ENCODE results near the gene THADA. TPM values are rescaled to one million over a fixed set of nuclear protein-coding genes. Genes with fewer than 3 reads are reported as not detected.

THADA gene
- total and polyA plus RNA-seq, 2 donors (not counting 1 experiment from before 2014, with no cell fraction given), result 9.2 to 36.2 TPM

DNA sequence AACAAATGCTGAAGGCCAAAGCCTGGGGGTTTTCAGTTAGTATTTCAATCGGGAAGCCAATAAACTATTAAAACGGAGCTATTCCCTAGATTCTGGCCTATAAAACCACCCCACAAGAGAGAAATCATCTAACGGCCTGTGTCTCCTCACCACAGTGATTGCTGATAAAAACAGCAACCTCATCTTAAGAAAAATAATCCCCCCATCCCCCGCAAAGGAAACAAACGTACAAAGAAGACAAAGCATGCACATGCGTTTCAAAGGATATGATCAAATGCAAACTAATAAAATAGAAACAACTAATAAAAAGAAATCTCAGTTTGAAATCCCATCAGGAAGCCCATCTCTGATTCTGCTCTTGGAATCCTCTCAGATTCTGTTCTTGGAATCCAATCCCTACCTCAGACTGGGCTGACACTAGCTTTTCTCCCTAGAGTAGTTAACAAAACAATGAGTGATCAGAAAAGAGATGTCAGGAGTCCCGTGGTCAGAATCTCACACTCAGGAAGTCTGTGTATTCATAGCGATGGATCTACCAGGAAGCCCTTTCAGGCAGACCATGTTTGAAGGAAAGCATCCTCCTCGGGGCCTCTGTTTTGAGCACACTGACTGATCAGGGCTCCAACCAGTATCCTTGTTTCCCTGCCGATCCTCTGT, 150.7 kb downstream of the THADA start:
- Histone ChIP-seq H3K27me3 (ENCODE audit: control insufficient read depth, insufficient read depth, low read length) (no peaks in the 10 kb centered on the region), H3K9me3 (ENCODE audit: control insufficient read depth, insufficient read depth, low read depth, low read length) (no peaks in the 10 kb centered on the region), H3K36me3 (ENCODE audit: control insufficient read depth, insufficient read depth, low read length) (no peaks in the 10 kb centered on the region), H3K4me3 (replicated peaks in 1 of 4; ENCODE audit: control extremely low read depth in 1 of 4, insufficient read depth in 1 of 4, low read depth in 3 of 4, low read length in 4 of 4) (no peak overlapping the region), H3K4me2 (ENCODE audit: extremely low read depth, insufficient read depth, low read length) (no peak overlapping the region), H3K27ac (ENCODE audit: insufficient read depth, low read length) (no peak overlapping the region), H3K79me2 (ENCODE audit: control insufficient read depth, insufficient read depth, low read length) (no peaks in the 10 kb centered on the region), H4K20me1 (ENCODE audit: control insufficient read depth, extremely low read depth, insufficient read depth, low read length) (no peaks in the 10 kb centered on the region), H3K4me1 (ENCODE audit: control insufficient read depth, extremely low read depth, insufficient read depth, low read length) (no peaks in the 10 kb centered on the region), H2AFZ (ENCODE audit: low read length) (no peak overlapping the region), H3K9ac (ENCODE audit: insufficient read depth, low read length) (no peak overlapping the region)
- no peak for TF ChIP-seq EZH2 (IDR thresholded peaks at IDR 0.05; ENCODE audit: low read length, missing control alignments)
- TF ChIP-seq, protein P1, sequence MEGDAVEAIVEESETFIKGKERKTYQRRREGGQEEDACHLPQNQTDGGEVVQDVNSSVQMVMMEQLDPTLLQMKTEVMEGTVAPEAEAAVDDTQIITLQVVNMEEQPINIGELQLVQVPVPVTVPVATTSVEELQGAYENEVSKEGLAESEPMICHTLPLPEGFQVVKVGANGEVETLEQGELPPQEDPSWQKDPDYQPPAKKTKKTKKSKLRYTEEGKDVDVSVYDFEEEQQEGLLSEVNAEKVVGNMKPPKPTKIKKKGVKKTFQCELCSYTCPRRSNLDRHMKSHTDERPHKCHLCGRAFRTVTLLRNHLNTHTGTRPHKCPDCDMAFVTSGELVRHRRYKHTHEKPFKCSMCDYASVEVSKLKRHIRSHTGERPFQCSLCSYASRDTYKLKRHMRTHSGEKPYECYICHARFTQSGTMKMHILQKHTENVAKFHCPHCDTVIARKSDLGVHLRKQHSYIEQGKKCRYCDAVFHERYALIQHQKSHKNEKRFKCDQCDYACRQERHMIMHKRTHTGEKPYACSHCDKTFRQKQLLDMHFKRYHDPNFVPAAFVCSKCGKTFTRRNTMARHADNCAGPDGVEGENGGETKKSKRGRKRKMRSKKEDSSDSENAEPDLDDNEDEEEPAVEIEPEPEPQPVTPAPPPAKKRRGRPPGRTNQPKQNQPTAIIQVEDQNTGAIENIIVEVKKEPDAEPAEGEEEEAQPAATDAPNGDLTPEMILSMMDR (conservative IDR thresholded peaks at IDR 0.05 in 1 of 2, IDR thresholded peaks at IDR 0.05 in 1 of 2; ENCODE audit: low read depth in 1 of 2, low read length in 2 of 2), result no peak
- no peak for DNase-seq (ENCODE audit: low read depth in 2 of 2)

DNA sequence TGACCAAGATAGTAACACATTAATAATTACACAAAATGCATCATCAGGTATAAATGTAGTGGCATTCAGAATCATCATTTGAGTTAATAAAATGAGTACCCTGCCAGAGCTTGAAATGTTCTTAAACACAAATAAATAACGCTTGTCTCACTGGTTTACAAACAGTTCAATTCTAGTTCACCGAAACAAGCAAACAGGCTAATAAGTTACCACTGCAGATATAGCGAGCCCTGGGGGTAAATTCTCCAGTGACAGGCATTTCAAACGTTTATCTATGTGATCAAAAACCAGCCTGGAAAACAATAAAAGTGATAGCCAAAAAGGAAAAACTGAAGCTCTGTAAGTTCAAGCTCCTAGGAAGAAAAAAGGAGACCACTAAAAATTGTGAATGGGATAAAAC, 152.6 kb downstream of the THADA start:
- H3K27me3 ChIP-seq (ENCODE audit: control insufficient read depth, insufficient read depth, low read length), result no peaks in the 10 kb centered on the region
- no peaks in the 10 kb centered on the region for H3K9me3 ChIP-seq (ENCODE audit: control insufficient read depth, insufficient read depth, low read depth, low read length)
- H3K36me3 ChIP-seq (ENCODE audit: control insufficient read depth, insufficient read depth, low read length), result no peaks in the 10 kb centered on the region
- H2AFZ ChIP-seq (ENCODE audit: low read length), result no peak overlapping the region
- H3K4me2 ChIP-seq (ENCODE audit: extremely low read depth, insufficient read depth, low read length), result no peak overlapping the region
- no peaks in the 10 kb centered on the region for H3K4me1 ChIP-seq (ENCODE audit: control insufficient read depth, extremely low read depth, insufficient read depth, low read length)
- H4K20me1 ChIP-seq (ENCODE audit: control insufficient read depth, extremely low read depth, insufficient read depth, low read length), result no peaks in the 10 kb centered on the region
- no peak overlapping the region for H3K4me3 ChIP-seq (replicated peaks in 1 of 4; ENCODE audit: control extremely low read depth in 1 of 4, insufficient read depth in 1 of 4, low read depth in 3 of 4, low read length in 4 of 4)
- no peak for DNase-seq (ENCODE audit: low read depth in 2 of 2)
- TF ChIP-seq EZH2 (IDR thresholded peaks at IDR 0.05; ENCODE audit: low read length, missing control alignments), result no peak
- TF ChIP-seq, protein P1 (conservative IDR thresholded peaks at IDR 0.05 in 1 of 2, IDR thresholded peaks at IDR 0.05 in 1 of 2; ENCODE audit: low read depth in 1 of 2, low read length in 2 of 2), result no peak
- H3K79me2 ChIP-seq (ENCODE audit: control insufficient read depth, insufficient read depth, low read length), result no peaks in the 10 kb centered on the region
- no peak overlapping the region for H3K27ac ChIP-seq (ENCODE audit: insufficient read depth, low read length)
- H3K9ac ChIP-seq (ENCODE audit: insufficient read depth, low read length), result no peak overlapping the region

DNA sequence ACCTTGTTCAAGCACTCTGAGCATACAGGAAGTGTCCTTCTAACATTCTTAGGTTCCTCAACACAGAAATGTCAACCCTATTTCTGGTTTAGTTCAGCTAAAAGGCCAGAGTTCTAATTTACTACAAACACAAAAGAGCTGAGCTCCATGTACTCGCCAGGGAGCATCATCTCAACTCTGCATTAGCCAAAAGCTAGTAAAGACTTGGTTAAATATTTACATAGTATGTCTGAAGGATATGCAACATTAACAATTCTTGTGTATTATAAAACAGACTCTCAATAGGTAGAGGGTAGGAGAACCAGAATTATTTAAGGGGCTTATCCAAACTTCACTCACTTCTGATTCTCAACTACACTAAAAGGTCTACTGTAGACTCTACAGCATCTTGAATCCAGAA, 154.6 kb downstream of the THADA start:
- H3K4me1 ChIP-seq (ENCODE audit: control insufficient read depth, extremely low read depth, insufficient read depth, low read length), result no peaks in the 10 kb centered on the region
- H3K27me3 ChIP-seq (ENCODE audit: control insufficient read depth, insufficient read depth, low read length), result no peaks in the 10 kb centered on the region
- H3K36me3 ChIP-seq (ENCODE audit: control insufficient read depth, insufficient read depth, low read length), result no peaks in the 10 kb centered on the region
- no peak overlapping the region for H3K4me2 ChIP-seq (ENCODE audit: extremely low read depth, insufficient read depth, low read length)
- no peak overlapping the region for H3K9ac ChIP-seq (ENCODE audit: insufficient read depth, low read length)
- H3K79me2 ChIP-seq (ENCODE audit: control insufficient read depth, insufficient read depth, low read length), result no peaks in the 10 kb centered on the region
- no peak overlapping the region for H2AFZ ChIP-seq (ENCODE audit: low read length)
- no peaks in the 10 kb centered on the region for H3K9me3 ChIP-seq (ENCODE audit: control insufficient read depth, insufficient read depth, low read depth, low read length)
- DNase-seq (ENCODE audit: low read depth in 2 of 2), result no peak
- H3K27ac ChIP-seq (ENCODE audit: insufficient read depth, low read length), result no peak overlapping the region
- no peak overlapping the region for H3K4me3 ChIP-seq (replicated peaks in 1 of 4; ENCODE audit: control extremely low read depth in 1 of 4, insufficient read depth in 1 of 4, low read depth in 3 of 4, low read length in 4 of 4)
- no peaks in the 10 kb centered on the region for H4K20me1 ChIP-seq (ENCODE audit: control insufficient read depth, extremely low read depth, insufficient read depth, low read length)
- TF ChIP-seq, protein P1 (conservative IDR thresholded peaks at IDR 0.05 in 1 of 2, IDR thresholded peaks at IDR 0.05 in 1 of 2; ENCODE audit: low read depth in 1 of 2, low read length in 2 of 2), result no peak
- no peak for TF ChIP-seq EZH2 (IDR thresholded peaks at IDR 0.05; ENCODE audit: low read length, missing control alignments)
